H1 (cell line): Measurements from ENCODE around the gene SNTG2. TPM values are rescaled to one million over a fixed set of nuclear protein-coding genes. Genes with fewer than 3 reads are reported as not detected.

ENCODE experiments used
- CTCF ChIA-PET: fragments of 300-600 bp; sonication (Branson Sonifier 250); formaldehyde crosslinking; loops from one replicate; lab custom pipeline; 2021; ENCODE audit not compliant: partially characterized antibody; lab: Charles Lee
- POLR2A ChIA-PET: fragments of 300-600 bp; sonication (Branson Sonifier 250); formaldehyde crosslinking; loops from one replicate; lab custom pipeline; 2021; ENCODE audit warnings: inconsistent platforms; ENCODE audit not compliant: partially characterized antibody; lab: Charles Lee
- DNase-seq, 2 experiments: peaks; one replicate each; pipeline versions ENCODE4 v3.0.0 to v3.0.0-alpha.2; 2010 to 2022; ENCODE audit warnings: low spot score in 2 of 2, low read depth in 1 of 2, mixed read lengths in 1 of 2
- FAIRE-seq: peaks from 2 replicates; lab custom pipeline; 2011; peaks lifted over from hg19 to GRCh38; lab: Jason Lieb, UNC
- H2AFZ ChIP-seq: 2 replicates; pipeline ENCODE4 v1.8.1; 2012; ENCODE audit warnings: low read length, inconsistent platforms
- H2AK5ac ChIP-seq: 2 replicates; pipeline ENCODE4 v1.6.1; 2013; ENCODE audit warnings: low read depth, low read length
- H2BK120ac ChIP-seq: replicated peaks from 2 replicates; pipeline ENCODE3; 2013; ENCODE audit warnings: low read depth, low read length, inconsistent platforms
- H2BK12ac ChIP-seq: 2 replicates; pipeline ENCODE4 v1.6.1; 2013; ENCODE audit warnings: low read depth, low read length
- H2BK15ac ChIP-seq: 2 replicates; pipeline ENCODE4 v1.6.1; 2013; ENCODE audit warnings: low read length
- H2BK20ac ChIP-seq: 2 replicates; pipeline ENCODE4 v1.6.1; 2013; ENCODE audit warnings: low read length
- H2BK5ac ChIP-seq: 2 replicates; pipeline ENCODE4 v1.6.1; 2013; ENCODE audit warnings: low read depth, low read length
- H3K14ac ChIP-seq: 2 replicates; pipeline ENCODE4 v1.6.1; 2013; ENCODE audit warnings: inconsistent platforms; ENCODE audit not compliant: insufficient read length
- H3K18ac ChIP-seq: 2 replicates; pipeline ENCODE4 v1.6.1; 2013; ENCODE audit warnings: low read length; ENCODE audit errors: extremely low read depth
- H3K23ac ChIP-seq: 2 replicates; pipeline ENCODE4 v1.6.1; 2013; ENCODE audit warnings: inconsistent platforms; ENCODE audit not compliant: insufficient read length
- H3K23me2 ChIP-seq: 2 replicates; pipeline ENCODE4 v1.6.1; 2013; ENCODE audit warnings: low read depth, low read length
- H3K27ac ChIP-seq: 2 replicates; pipeline ENCODE4 v1.6.1; 2011; ENCODE audit warnings: low read depth, low read length, inconsistent platforms
- H3K27me3 ChIP-seq, 4 experiments: replicated peaks in 1 of 4; 1 replicate in 1 of 4; 2 replicates in 3 of 4; pipeline versions ENCODE4 v1.6.1 to v1.8.1; 2011 to 2013; ENCODE audit warnings: low read length in 3 of 4, mild to moderate bottlenecking in 3 of 4, inconsistent platforms in 2 of 4, mixed read lengths in 2 of 4, moderate library complexity in 1 of 4; ENCODE audit not compliant: control insufficient read depth in 3 of 4, insufficient read depth in 3 of 4; ENCODE audit errors: extremely low read depth in 1 of 4
- H3K36me3 ChIP-seq, 4 experiments: 2 replicates each; pipeline versions ENCODE4 v1.6.1 to v1.8.1; 2011 to 2013; ENCODE audit warnings: mild to moderate bottlenecking in 4 of 4, low read length in 3 of 4, moderate library complexity in 2 of 4, control low read depth in 1 of 4, inconsistent platforms in 1 of 4; ENCODE audit not compliant: insufficient read depth in 4 of 4, control insufficient read depth in 2 of 4
- H3K4ac ChIP-seq: replicated peaks from 2 replicates; pipeline ENCODE3; 2013; ENCODE audit warnings: low read length, low read depth, mixed read lengths, inconsistent platforms; ENCODE audit not compliant: insufficient read length
- H3K4me1 ChIP-seq, 4 experiments: replicated peaks in 1 of 4; 1 replicate in 1 of 4; 2 replicates in 3 of 4; pipeline versions ENCODE4 v1.6.1 to v1.8.1; 2011 to 2013; ENCODE audit warnings: low read length in 3 of 4, inconsistent platforms in 2 of 4, mixed read lengths in 1 of 4; ENCODE audit not compliant: insufficient read depth in 4 of 4, control insufficient read depth in 3 of 4
- H3K4me2 ChIP-seq, 2 experiments: 2 replicates each; pipeline versions ENCODE4 v1.6.1 to v1.8.1; 2011 to 2013; ENCODE audit warnings: low read depth in 2 of 2, low read length in 2 of 2, control low read depth in 1 of 2, inconsistent platforms in 1 of 2, mild to moderate bottlenecking in 1 of 2; ENCODE audit not compliant: insufficient read depth in 1 of 2
- H3K4me3 ChIP-seq, 4 experiments: fragments of 200-600, 300-600 bp in 1 of 4; sonication (generic), shearing (Covaris generic), sonication (Bioruptor Twin) in 1 of 4; 2 replicates each; pipeline versions ENCODE4 v1.5.1 to v1.8.1; 2011 to 2016; ENCODE audit warnings: low read length in 4 of 4, low read depth in 3 of 4, control low read depth in 2 of 4, inconsistent platforms in 2 of 4, mild to moderate bottlenecking in 2 of 4, mixed read lengths in 1 of 4, moderate library complexity in 1 of 4; ENCODE audit not compliant: insufficient read depth in 2 of 4; ENCODE audit errors: extremely low read depth in 1 of 4
- H3K56ac ChIP-seq: replicated peaks from 2 replicates; pipeline ENCODE3; 2013; ENCODE audit warnings: low read depth, mild to moderate bottlenecking, mixed read lengths, low read length, inconsistent platforms; ENCODE audit not compliant: insufficient read length
- H3K79me1 ChIP-seq: 2 replicates; pipeline ENCODE4 v1.6.1; 2013; ENCODE audit warnings: low read depth, low read length, control low read depth
- H3K79me2 ChIP-seq, 2 experiments: 2 replicates each; pipeline versions ENCODE4 v1.6.1 to v1.8.1; 2012 to 2013; ENCODE audit warnings: low read length in 2 of 2, mild to moderate bottlenecking in 2 of 2, inconsistent platforms in 1 of 2; ENCODE audit not compliant: insufficient read depth in 2 of 2, control insufficient read depth in 1 of 2
- H3K9ac ChIP-seq, 4 experiments: replicated peaks in 1 of 4; 1 replicate in 1 of 4; 2 replicates in 3 of 4; pipeline versions ENCODE4 v1.6.1 to v1.8.1; 2011 to 2013; ENCODE audit warnings: low read depth in 3 of 4, low read length in 3 of 4, control low read depth in 2 of 4, mild to moderate bottlenecking in 2 of 4, moderate library complexity in 2 of 4, inconsistent platforms in 1 of 4; ENCODE audit errors: extremely low read depth in 1 of 4
- H3K9me3 ChIP-seq, 2 experiments: 2 replicates each; pipeline versions ENCODE4 v1.6.1 to v1.8.1; 2012 to 2013; ENCODE audit warnings: mild to moderate bottlenecking in 2 of 2, moderate library complexity in 2 of 2, control low read depth in 1 of 2, inconsistent platforms in 1 of 2, low read depth in 1 of 2, low read length in 1 of 2, mixed read lengths in 1 of 2; ENCODE audit not compliant: insufficient read depth in 2 of 2
- H4K20me1 ChIP-seq, 2 experiments: replicated peaks in 1 of 2; 2 replicates each; pipeline versions ENCODE3 to v1.8.1; 2011 to 2013; ENCODE audit warnings: inconsistent platforms in 2 of 2, low read length in 2 of 2, mild to moderate bottlenecking in 1 of 2; ENCODE audit not compliant: insufficient read depth in 2 of 2, control insufficient read depth in 1 of 2
- H4K5ac ChIP-seq: 2 replicates; pipeline ENCODE4 v1.6.1; 2013; ENCODE audit warnings: low read length, low read depth, mixed read lengths, inconsistent platforms; ENCODE audit not compliant: insufficient read length
- H4K8ac ChIP-seq: 2 replicates; pipeline ENCODE4 v1.8.0; 2013; ENCODE audit warnings: mild to moderate bottlenecking, moderate library complexity, low read length, inconsistent platforms; ENCODE audit not compliant: insufficient read depth; ENCODE audit errors: extremely low read depth
- H4K91ac ChIP-seq: replicated peaks from 2 replicates; pipeline ENCODE3; 2013; ENCODE audit warnings: low read length, mixed read lengths, inconsistent platforms; ENCODE audit not compliant: insufficient read length
- BCL11A ChIP-seq, 2 experiments: IDR thresholded peaks; one replicate each; pipeline ENCODE4 v1.6.1; 2011; ENCODE audit warnings: low read depth in 2 of 2, low read length in 2 of 2, mild to moderate bottlenecking in 2 of 2
- CHD1 ChIP-seq: IDR thresholded peaks from 2 replicates; pipeline ENCODE4 v1.6.1; 2012; ENCODE audit warnings: low read depth, low read length, improper control_type of control experiment
- JUN ChIP-seq: IDR thresholded peaks from 2 replicates; pipeline ENCODE4 v1.6.1; 2011; ENCODE audit warnings: low read depth, mild to moderate bottlenecking, improper control_type of control experiment, low read length
- KDM5A ChIP-seq: fragments of 200-600 bp; IDR thresholded peaks from 2 replicates; pipeline ENCODE4 v1.7.1; 2012; ENCODE audit warnings: mild to moderate bottlenecking, low read length, inconsistent platforms, mixed read lengths
- SIRT6 ChIP-seq: IDR thresholded peaks from one replicate; pipeline ENCODE4 v1.7.1; 2012; ENCODE audit warnings: low read length, inconsistent platforms
- SP1 ChIP-seq: IDR thresholded peaks from 2 replicates; pipeline ENCODE4 v1.6.1; 2011; ENCODE audit warnings: low read depth, low read length
- TAF1 ChIP-seq: IDR thresholded peaks from 2 replicates; pipeline ENCODE4 v1.6.1; 2011; ENCODE audit warnings: mild to moderate bottlenecking, low read depth, low read length
- WGBS, 2 experiments: shearing (Covaris generic) in 1 of 2; methylation state at CpG; one replicate each; pipeline versions ENCODE4 v1.1.6 to v1.1.7; 2013 to 2015; ENCODE audit warnings: low lambda C conversion rate in 2 of 2, mixed read lengths in 2 of 2, inconsistent platforms in 1 of 2, low coverage in 1 of 2, missing lambda C conversion rate in 1 of 2; ENCODE audit not compliant: insufficient replicate concordance in 2 of 2, insufficient coverage in 1 of 2, insufficient read length in 1 of 2; ENCODE audit errors: extremely low coverage in 1 of 2, missing lambda C conversion rate in 1 of 2; 5-methylcytosine and 5-hydroxymethylcytosine counted together
- polyA plus RNA-seq, 7 experiments: library from polyadenylated mRNA; depleted of rRNA in 3 of 7; stranded (reverse) in 5 of 7; unstranded in 2 of 7; fragments of >200 nt in 5 of 7; fragments of 200-250 nt in 2 of 7; gene quantifications; 1 replicate in 5 of 7; 2 replicates in 1 of 7; 4 replicates in 1 of 7; pipeline versions ENCODE4 v1.2.1 to v1.2.3, GENCODE V29; 2011 to 2013; ENCODE audit warnings: missing spikeins in 2 of 7, mixed read lengths in 2 of 7
- total RNA-seq: library from RNA; stranded (reverse); fragmentation: NEBNext Ultra II Directional; extraction: Animal tissue kit (Norgen Biotek cat#: 25700); gene quantifications from 2 replicates; pipeline ENCODE4 v1.2.1, GENCODE V29; 2021

The SNTG2 gene
- total and polyA plus RNA-seq, 2 of the 8 experiments (the other 6 are each of a cell fraction or from before 2014, with no cell fraction given), result 6.6 to 18.1 TPM

- H3K36me3 ChIP-seq, result peaks cover 0 to 16% (median 5%) of the 10 kb centered on the region in 4 experiments; a peak in 5 of 8 replicates
- DNase-seq (no peak), FAIRE-seq (no peak)
- H2BK12ac ChIP-seq, result no peak overlapping the region
- no peak overlapping the region; the same call in 1 of the 2 replicates for H3K27ac ChIP-seq
- H4K91ac ChIP-seq, result no peak overlapping the region
- H2AFZ ChIP-seq, result no peak overlapping the region
- 75% methylated on average over 8 of the region's 8 CpGs; no CpG with 5 or more reads in 1 of the 2 experiments for WGBS, 2 experiments
- peaks cover under 1 to 8% (median 3%) of the 10 kb centered on the region in 4 experiments; a peak in 6 of 7 replicates for H3K4me1 ChIP-seq
- CTCF ChIA-PET, result interaction anchor here (1.5 to 1.7 kb wide), 2 partner anchors 24 to 72 kb away, joined by 3 to 4 read pairs; no protein-coding TSS in a partner anchor
- no peak overlapping the region for H4K8ac ChIP-seq
- TF ChIP-seq SP1, result no peak
- no peak for TF ChIP-seq BCL11A (IDR thresholded peaks at IDR 0.05; ENCODE audit: low read depth in 2 of 2, low read length in 2 of 2)
- TF ChIP-seq JUN, result no peak
- TF ChIP-seq KDM5A, result no peak
- no peak for TF ChIP-seq CHD1
- no peak for TF ChIP-seq TAF1
- no peak for TF ChIP-seq SIRT6
- H3K9me3 ChIP-seq, result no peaks in the 10 kb centered on the region
- H2BK20ac ChIP-seq, result no peak overlapping the region
- H3K27me3 ChIP-seq, result 0 out of 7 replicates have a peak, but pooled peaks cover 0 to 4% (median 0%) of the 10 kb centered on the region in 4 experiments
- no peak overlapping the region for H2BK15ac ChIP-seq
- no peak overlapping the region for H2AK5ac ChIP-seq
- no peak overlapping the region for H3K14ac ChIP-seq
- H4K20me1 ChIP-seq, result peaks cover 8 to 22% of the 10 kb centered on the region in 2 experiments
- H3K79me1 ChIP-seq, result peaks cover 20% of the 10 kb centered on the region
- H3K4ac ChIP-seq, result no peak overlapping the region
- H3K23ac ChIP-seq, result no peak overlapping the region
- no peaks in the 10 kb centered on the region for H3K23me2 ChIP-seq
- no peak overlapping the region for H4K5ac ChIP-seq
- POLR2A ChIA-PET, result no interaction called here
- H3K79me2 ChIP-seq, result peaks cover 10 to 84% of the 10 kb centered on the region in 2 experiments
- H3K56ac ChIP-seq, result no peak overlapping the region
- H2BK5ac ChIP-seq, result no peak overlapping the region
- no peak overlapping the region for H2BK120ac ChIP-seq
- H3K9ac ChIP-seq, result no peak overlapping the region
- peak overlapping the region; percentile 16 to 35; a peak in 1 of 4 replicates for H3K4me2 ChIP-seq
- H3K18ac ChIP-seq, result peak overlapping the region; percentile 24; the same call in 1 of the 2 replicates
- no peak overlapping the region for H3K4me3 ChIP-seq
Measured at GRCh38 chr2:979069-979928, 28.6 kb downstream of the SNTG2 start.
